Calu3 (cell line): ENCODE data around the gene CLASP1. TPM values are rescaled to one million over a fixed set of nuclear protein-coding genes. Genes with fewer than 3 reads are reported as not detected.
"Not testable (repeated sequence)": the region's sequence is repeated elsewhere in the genome, so short reads cannot be mapped to it uniquely, and the experiment has no call there.

Source experiments
- BruUV-seq: library from RNA; stranded (reverse); fragments of 400-500 nt; replicated peaks from 2 replicates; lab custom pipeline; 2021; lab: Mats Ljungman, UMichigan
- CTCF ChIA-PET: fragments of 300-600 bp; sonication (Branson Sonifier 250); formaldehyde crosslinking; loops from one replicate; lab custom pipeline; 2022; ENCODE audit warnings: antibody characterized with exemption; lab: Charles Lee
- DNase-seq: peaks from one replicate; pipeline ENCODE4 v3.0.0; 2022
- H3K27ac Mint-ChIP-seq: one replicate; pipeline ENCODE4 v1.8.0; 2022; ENCODE audit warnings: mixed read lengths; ENCODE audit not compliant: unreplicated experiment
- H3K27me3 Mint-ChIP-seq: one replicate; pipeline ENCODE4 v1.8.0; 2022; ENCODE audit warnings: mixed read lengths; ENCODE audit not compliant: unreplicated experiment
- H3K36me3 Mint-ChIP-seq: one replicate; pipeline ENCODE4 v1.8.0; 2022; ENCODE audit warnings: mild to moderate bottlenecking, moderate library complexity, mixed read lengths; ENCODE audit not compliant: insufficient read depth, unreplicated experiment
- H3K4me1 Mint-ChIP-seq: one replicate; pipeline ENCODE4 v1.8.0; 2022; ENCODE audit warnings: mild to moderate bottlenecking, low read depth, mixed read lengths; ENCODE audit not compliant: unreplicated experiment
- H3K4me3 Mint-ChIP-seq: one replicate; pipeline ENCODE4 v1.8.0; 2022; ENCODE audit warnings: mild to moderate bottlenecking, low read depth, moderate library complexity, mixed read lengths; ENCODE audit not compliant: unreplicated experiment
- H3K9me3 Mint-ChIP-seq: one replicate; pipeline ENCODE4 v1.8.0; 2022; ENCODE audit warnings: low read depth, mixed read lengths; ENCODE audit not compliant: unreplicated experiment
- intact Hi-C: fragments of 100-400 bp; cut with micrococcal nuclease; formaldehyde crosslinking; loops from one replicate; pipeline ENCODE4 v1.10.0; 2022; ENCODE audit not compliant: unreplicated experiment
- total RNA-seq: library from RNA; stranded (reverse); gene quantifications from 2 replicates; pipeline ENCODE4 v1.2.3, GENCODE V29; 2022
- TF ChIP-seq, protein P1 (sequence below): fragments of 200-600 bp; IDR thresholded peaks from one replicate; pipeline ENCODE4 v1.8.0; 2022; ENCODE audit warnings: antibody characterized with exemption; ENCODE audit not compliant: unreplicated experiment

Gene CLASP1
- total RNA-seq, 1 experiment from 2014 or later, result 59.7 TPM

DNA sequence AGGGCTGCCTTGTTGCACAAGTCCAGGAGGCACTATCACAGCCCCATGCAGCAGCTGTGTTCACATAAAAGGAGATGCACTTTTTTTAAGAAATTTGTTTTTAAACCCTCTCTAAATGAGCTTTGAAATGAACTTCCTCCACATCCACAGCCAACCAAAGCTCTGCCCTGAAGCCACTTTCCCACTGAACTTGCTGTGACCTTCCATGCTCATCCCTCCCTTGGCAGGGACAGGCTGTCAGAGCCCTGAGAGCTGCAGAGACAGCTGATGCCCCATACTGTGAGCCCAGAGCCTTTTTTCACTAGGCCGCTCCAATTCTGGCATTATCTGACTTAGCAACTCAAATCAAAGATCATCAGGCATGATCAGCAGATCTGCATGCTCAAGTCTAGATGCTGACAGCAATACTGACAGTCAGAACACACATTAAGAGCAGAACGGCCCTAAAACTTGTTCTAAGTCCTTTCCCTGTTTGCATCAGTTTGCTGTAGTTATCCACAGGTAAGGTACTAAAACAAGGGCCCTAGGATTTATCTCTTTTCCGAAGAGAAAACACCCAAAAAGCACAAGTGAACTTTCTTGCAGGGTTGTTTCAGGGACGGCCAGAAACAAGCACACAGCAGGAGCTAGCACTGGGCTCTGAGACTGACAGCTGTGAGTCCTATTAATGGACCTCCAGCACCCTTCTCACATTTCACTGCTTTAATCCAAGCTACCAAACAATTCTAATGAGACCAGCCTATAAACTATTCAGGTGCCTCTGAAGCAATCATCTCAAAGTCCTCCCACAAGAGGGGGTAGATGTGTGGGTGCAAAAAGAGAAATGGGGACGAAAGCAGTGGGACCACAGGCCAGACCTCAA lies 83.6 kb downstream of the CLASP1 start:
- no peaks in the 10 kb centered on the region for H3K36me3 Mint-ChIP-seq
- no TSS peak for BruUV-seq
- CTCF ChIA-PET, result no interaction called here

DNA sequence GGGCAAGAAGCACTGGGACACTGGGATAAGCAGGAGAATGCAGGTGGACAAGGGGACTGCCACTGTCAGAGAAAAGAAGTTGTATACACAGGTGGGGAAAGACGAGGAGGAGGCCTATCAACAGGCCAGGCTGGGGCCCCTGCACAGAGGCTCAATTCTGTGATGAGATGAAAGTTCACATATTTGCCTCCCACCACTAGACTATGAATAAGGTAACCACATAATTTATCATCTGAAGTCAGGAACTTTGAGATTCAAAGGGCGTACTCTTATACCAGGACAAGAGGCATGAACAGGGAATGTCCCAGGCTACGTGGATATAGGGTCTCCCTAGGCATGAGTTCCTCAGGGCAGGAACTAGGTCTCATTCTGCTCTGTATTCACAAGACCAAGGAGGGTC lies 84.4 kb downstream of the CLASP1 start:
- no peak for DNase-seq
- H3K27ac Mint-ChIP-seq, result no peak overlapping the region
- no peaks in the 10 kb centered on the region for H3K36me3 Mint-ChIP-seq
- H3K4me3 Mint-ChIP-seq, result no peak overlapping the region
- TF ChIP-seq, protein P1, sequence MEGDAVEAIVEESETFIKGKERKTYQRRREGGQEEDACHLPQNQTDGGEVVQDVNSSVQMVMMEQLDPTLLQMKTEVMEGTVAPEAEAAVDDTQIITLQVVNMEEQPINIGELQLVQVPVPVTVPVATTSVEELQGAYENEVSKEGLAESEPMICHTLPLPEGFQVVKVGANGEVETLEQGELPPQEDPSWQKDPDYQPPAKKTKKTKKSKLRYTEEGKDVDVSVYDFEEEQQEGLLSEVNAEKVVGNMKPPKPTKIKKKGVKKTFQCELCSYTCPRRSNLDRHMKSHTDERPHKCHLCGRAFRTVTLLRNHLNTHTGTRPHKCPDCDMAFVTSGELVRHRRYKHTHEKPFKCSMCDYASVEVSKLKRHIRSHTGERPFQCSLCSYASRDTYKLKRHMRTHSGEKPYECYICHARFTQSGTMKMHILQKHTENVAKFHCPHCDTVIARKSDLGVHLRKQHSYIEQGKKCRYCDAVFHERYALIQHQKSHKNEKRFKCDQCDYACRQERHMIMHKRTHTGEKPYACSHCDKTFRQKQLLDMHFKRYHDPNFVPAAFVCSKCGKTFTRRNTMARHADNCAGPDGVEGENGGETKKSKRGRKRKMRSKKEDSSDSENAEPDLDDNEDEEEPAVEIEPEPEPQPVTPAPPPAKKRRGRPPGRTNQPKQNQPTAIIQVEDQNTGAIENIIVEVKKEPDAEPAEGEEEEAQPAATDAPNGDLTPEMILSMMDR, result no peak
- no peaks in the 10 kb centered on the region for H3K9me3 Mint-ChIP-seq
- CTCF ChIA-PET, result no interaction called here
- H3K4me1 Mint-ChIP-seq, result peaks cover 41% of the 10 kb centered on the region
- intact Hi-C loops, result no loop called here
- no TSS peak for BruUV-seq
- no peaks in the 10 kb centered on the region for H3K27me3 Mint-ChIP-seq

More for the DNA sequence above, 83.6 kb downstream of the CLASP1 start:
- intact Hi-C loops, result no loop called here
- Mint-ChIP-seq H3K4me3 (no peak overlapping the region), H3K4me1 (peaks cover 41% of the 10 kb centered on the region), H3K27me3 (no peaks in the 10 kb centered on the region), H3K9me3 (no peaks in the 10 kb centered on the region), H3K27ac (no peak overlapping the region)
- no peak for DNase-seq
- TF ChIP-seq, protein P1, result no peak

DNA sequence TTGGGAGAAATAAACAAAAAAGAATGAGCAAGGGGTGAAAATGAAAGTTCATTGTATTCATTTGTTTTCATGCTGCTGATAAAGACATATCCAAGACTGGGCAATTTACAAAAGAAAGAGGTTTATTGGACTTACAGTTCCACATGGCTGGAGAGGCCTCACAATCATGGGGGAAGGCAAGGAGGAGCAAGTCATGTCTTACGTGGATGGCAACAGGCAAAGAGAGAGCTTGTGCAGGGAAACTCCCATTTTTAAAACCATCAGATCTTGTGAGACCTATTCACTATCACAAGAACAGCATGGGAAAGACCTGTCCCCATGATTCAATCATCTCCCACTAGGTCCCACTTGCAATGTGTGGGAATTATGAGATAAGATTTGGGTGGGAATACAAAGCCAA lies 85.5 kb downstream of the CLASP1 start:
- H3K27ac Mint-ChIP-seq, DNase-seq, H3K4me3 Mint-ChIP-seq, intact Hi-C loops, H3K36me3 Mint-ChIP-seq, H3K9me3 Mint-ChIP-seq, BruUV-seq, H3K27me3 Mint-ChIP-seq, CTCF ChIA-PET: not testable (repeated sequence)
- peaks cover 33% of the 10 kb centered on the region for H3K4me1 Mint-ChIP-seq

DNA sequence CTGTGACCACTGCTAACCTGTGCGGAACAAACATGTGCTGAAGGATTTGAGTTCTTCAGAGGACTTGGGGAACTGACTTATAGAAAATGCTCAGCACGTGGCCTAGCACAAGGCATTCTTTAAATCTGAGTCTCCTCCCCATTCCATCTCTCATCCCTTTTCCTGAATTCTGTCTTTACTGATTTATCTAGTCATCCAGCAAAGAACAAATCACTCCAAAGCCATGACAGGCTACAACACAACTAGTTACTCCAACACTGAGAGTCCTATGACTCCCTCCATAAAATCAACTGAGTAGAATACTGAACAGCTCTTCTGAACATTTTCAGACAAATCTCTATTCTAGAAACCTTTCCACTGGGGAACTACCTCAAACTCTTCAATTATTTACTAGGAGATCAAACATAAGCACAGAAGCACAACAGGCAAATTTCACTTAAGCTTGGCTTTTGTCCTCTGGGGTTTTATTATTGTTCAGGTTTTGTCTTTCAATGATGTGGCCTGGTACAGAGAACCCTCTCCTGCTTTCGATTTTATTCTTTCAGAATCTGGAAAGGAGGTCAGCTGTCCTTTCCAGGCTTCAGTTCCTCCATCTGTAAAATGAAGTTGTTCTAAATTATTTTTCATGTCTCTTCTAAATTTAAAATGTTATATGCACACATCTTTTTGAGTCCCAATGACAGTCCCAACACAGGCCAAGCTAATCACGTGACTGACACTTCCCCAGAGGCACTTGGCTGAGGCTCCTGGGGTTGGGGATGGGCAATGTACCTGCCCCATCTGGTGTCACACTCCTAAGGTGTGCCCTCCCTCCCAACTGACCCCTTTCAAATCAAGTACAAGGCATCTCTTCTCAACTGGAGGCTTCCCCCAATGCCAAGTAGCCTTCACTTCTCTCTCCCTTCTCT lies 86.7 kb downstream of the CLASP1 start:
- CTCF ChIA-PET, result no interaction called here
- Mint-ChIP-seq H3K9me3 (no peaks in the 10 kb centered on the region), H3K27me3 (no peaks in the 10 kb centered on the region), H3K4me1 (peaks cover 31% of the 10 kb centered on the region), H3K27ac (no peak overlapping the region), H3K4me3 (no peak overlapping the region), H3K36me3 (no peaks in the 10 kb centered on the region)
- no TSS peak for BruUV-seq
- no peak for DNase-seq
- TF ChIP-seq, protein P1, result no peak
- intact Hi-C loops, result no loop called here
